Esophagus squamous epithelium (tissue), 5 donors: ENCODE measurements around the gene RBFOX2. TPM values are rescaled to one million over a fixed set of nuclear protein-coding genes. Genes with fewer than 3 reads are reported as not detected.

Source experiments
- DNase-seq: peaks from one replicate; lab custom pipeline; 2025; lab: John Stamatoyannopoulos, UW
- H3K27ac ChIP-seq, 4 donors: fragments of 200-600 bp; sonication (generic); one replicate each; pipeline ENCODE4 v1.5.1; 2016 to 2019; ENCODE audit warnings: mild to moderate bottlenecking in 1 of 4
- H3K27me3 ChIP-seq, 4 donors: fragments of 200-600 bp; sonication (generic); 1 replicate in 3 of 4; 2 replicates in 1 of 4; pipeline versions ENCODE4 v1.5.1 to v1.6.0; 2017 to 2021; ENCODE audit warnings: antibody characterized with exemption in 1 of 4
- H3K36me3 ChIP-seq, 3 donors: fragments of 200-600 bp; sonication (generic); one replicate each; pipeline ENCODE4 v1.5.1; 2016 to 2019
- H3K4me1 ChIP-seq, 3 donors: fragments of 200-600 bp; sonication (generic); one replicate each; pipeline ENCODE4 v1.5.1; 2017 to 2019
- H3K4me3 ChIP-seq, 4 donors: fragments of 200-600 bp; sonication (generic); 1 replicate in 3 of 4; 2 replicates in 1 of 4; pipeline ENCODE4 v1.5.1; 2016 to 2019; ENCODE audit warnings: mild to moderate bottlenecking in 2 of 4, moderate library complexity in 1 of 4
- H3K9me3 ChIP-seq, 3 donors: fragments of 200-600 bp; sonication (generic); one replicate each; pipeline ENCODE4 v1.5.1; 2016 to 2019
- CTCF ChIP-seq, 6 experiments: fragments of 450-650 bp in 4 of 6; fragments of 200-600 bp in 2 of 6; sonication (generic) in 2 of 6; IDR thresholded peaks; one replicate each; pipeline ENCODE4 v1.5.1; 2016 to 2019; ENCODE audit warnings: antibody characterized with exemption in 6 of 6, mild to moderate bottlenecking in 4 of 6, moderate library complexity in 4 of 6
- POLR2A ChIP-seq, 4 donors: fragments of 450-650 bp; IDR thresholded peaks; one replicate each; pipeline ENCODE4 v1.6.1; 2017; ENCODE audit warnings: antibody characterized with exemption in 4 of 4, mild to moderate bottlenecking in 4 of 4, moderate library complexity in 3 of 4
- WGBS, 2 donors: methylation state at CpG; one replicate each; pipeline ENCODE4 v1.1.5; 2018; 5-methylcytosine and 5-hydroxymethylcytosine counted together
- intact Hi-C: fragments of 100-400 bp; cut with DNase I; formaldehyde crosslinking; loops from one replicate; pipeline ENCODE4 v1.15.0; 2022
- total RNA-seq, 4 donors: library from RNA; depleted of rRNA; stranded (reverse); fragments of >200 nt; gene quantifications; one replicate each; pipeline ENCODE4 v1.1.0, GENCODE V29; 2016
- donor health status: DM: yes; HTN: yes; CAD: no.

Gene RBFOX2
- total RNA-seq, 4 donors from 2014 or later, result 33.3 to 69.6 (median 46.3) TPM

- intact Hi-C loops, result no loop called here
- TF ChIP-seq CTCF (IDR thresholded peaks at IDR 0.05), result no peak
- TF ChIP-seq POLR2A (IDR thresholded peaks at IDR 0.05), result no peak
- no peak overlapping the region for H3K27ac ChIP-seq
- peaks cover 0 to 17% (median 0%) of the 10 kb centered on the region in 3 donors for H3K4me1 ChIP-seq
- no peaks in the 10 kb centered on the region for H3K36me3 ChIP-seq
- no peaks in the 10 kb centered on the region for H3K9me3 ChIP-seq
- 91 to 98% methylated on average over 4 to 7 of the region's 7 CpGs for WGBS, 2 donors
- no peak overlapping the region for H3K4me3 ChIP-seq
- no peaks in the 10 kb centered on the region for H3K27me3 ChIP-seq
- no peak for DNase-seq
Measured at GRCh38 chr22:35955546-35955945, 73.1 kb downstream of the RBFOX2 start.

GRCh38 chr22:35952576-35952975 is 76.0 kb downstream of the RBFOX2 start:
- no peak for DNase-seq
- intact Hi-C loops, result no loop called here
- no peaks in the 10 kb centered on the region for H3K9me3 ChIP-seq
- no peaks in the 10 kb centered on the region for H3K36me3 ChIP-seq
- H3K27ac ChIP-seq, result no peak overlapping the region
- TF ChIP-seq CTCF (IDR thresholded peaks at IDR 0.05) (no peak), POLR2A (IDR thresholded peaks at IDR 0.05) (no peak)
- H3K4me1 ChIP-seq, result no peaks in the 10 kb centered on the region
- no peak overlapping the region for H3K4me3 ChIP-seq
- no peaks in the 10 kb centered on the region for H3K27me3 ChIP-seq

- no peak for DNase-seq
- no peak for TF ChIP-seq CTCF (IDR thresholded peaks at IDR 0.05)
- no peak for TF ChIP-seq POLR2A (IDR thresholded peaks at IDR 0.05)
- WGBS, 2 donors, result 62 to 85% methylated on average over 2 of the region's 2 CpGs
Measured at GRCh38 chr22:35950262-35950661, 78.4 kb downstream of the RBFOX2 start.

GRCh38 chr22:35949243-35949642 is 79.4 kb downstream of the RBFOX2 start:
- Histone ChIP-seq H3K36me3 (no peaks in the 10 kb centered on the region), H3K4me1 (no peaks in the 10 kb centered on the region), H3K27ac (no peak overlapping the region), H3K9me3 (no peaks in the 10 kb centered on the region), H3K4me3 (no peak overlapping the region), H3K27me3 (no peaks in the 10 kb centered on the region)
- 94 to 98% methylated on average over 3 of the region's 3 CpGs for WGBS, 2 donors
- no peak for DNase-seq
- intact Hi-C loops, result no loop called here
- TF ChIP-seq CTCF (IDR thresholded peaks at IDR 0.05), result no peak
- no peak for TF ChIP-seq POLR2A (IDR thresholded peaks at IDR 0.05)

More at GRCh38 chr22:35950262-35950661, 78.4 kb downstream of the RBFOX2 start:
- Histone ChIP-seq H3K27ac (no peak overlapping the region), H3K4me1 (no peaks in the 10 kb centered on the region), H3K4me3 (no peak overlapping the region), H3K9me3 (no peaks in the 10 kb centered on the region), H3K36me3 (no peaks in the 10 kb centered on the region), H3K27me3 (no peaks in the 10 kb centered on the region)
- intact Hi-C loops, result no loop called here

GRCh38 chr22:35947794-35948425 is 80.7 kb downstream of the RBFOX2 start:
- no peak for DNase-seq
- no peak for TF ChIP-seq CTCF (IDR thresholded peaks at IDR 0.05)
- TF ChIP-seq POLR2A (IDR thresholded peaks at IDR 0.05), result no peak
- no peaks in the 10 kb centered on the region for H3K27me3 ChIP-seq
- intact Hi-C loops, result no loop called here
- no peaks in the 10 kb centered on the region for H3K36me3 ChIP-seq
- H3K9me3 ChIP-seq, result no peaks in the 10 kb centered on the region
- 84% methylated on average over 5 of the region's 5 CpGs for WGBS, 2 donors
- H3K4me3 ChIP-seq, result no peak overlapping the region
- H3K4me1 ChIP-seq, result no peaks in the 10 kb centered on the region
- H3K27ac ChIP-seq, result no peak overlapping the region
